H1 (cell line): ENCODE measurements around the gene AGPAT3. TPM values are rescaled to one million over a fixed set of nuclear protein-coding genes. Genes with fewer than 3 reads are reported as not detected.

Source experiments
- CTCF ChIA-PET: fragments of 300-600 bp; sonication (Branson Sonifier 250); formaldehyde crosslinking; loops from one replicate; lab custom pipeline; 2021; ENCODE audit not compliant: partially characterized antibody; lab: Charles Lee
- POLR2A ChIA-PET: fragments of 300-600 bp; sonication (Branson Sonifier 250); formaldehyde crosslinking; loops from one replicate; lab custom pipeline; 2021; ENCODE audit warnings: inconsistent platforms; ENCODE audit not compliant: partially characterized antibody; lab: Charles Lee
- DNase-seq, 2 experiments: peaks; one replicate each; pipeline versions ENCODE4 v3.0.0 to v3.0.0-alpha.2; 2010 to 2022; ENCODE audit warnings: low spot score in 2 of 2, low read depth in 1 of 2, mixed read lengths in 1 of 2
- FAIRE-seq: peaks from 2 replicates; lab custom pipeline; 2011; peaks lifted over from hg19 to GRCh38; lab: Jason Lieb, UNC
- H2AFZ ChIP-seq: 2 replicates; pipeline ENCODE4 v1.8.1; 2012; ENCODE audit warnings: low read length, inconsistent platforms
- H2AK5ac ChIP-seq: 2 replicates; pipeline ENCODE4 v1.6.1; 2013; ENCODE audit warnings: low read depth, low read length
- H2BK120ac ChIP-seq: replicated peaks from 2 replicates; pipeline ENCODE3; 2013; ENCODE audit warnings: low read depth, low read length, inconsistent platforms
- H2BK12ac ChIP-seq: 2 replicates; pipeline ENCODE4 v1.6.1; 2013; ENCODE audit warnings: low read depth, low read length
- H2BK15ac ChIP-seq: 2 replicates; pipeline ENCODE4 v1.6.1; 2013; ENCODE audit warnings: low read length
- H2BK20ac ChIP-seq: 2 replicates; pipeline ENCODE4 v1.6.1; 2013; ENCODE audit warnings: low read length
- H2BK5ac ChIP-seq: 2 replicates; pipeline ENCODE4 v1.6.1; 2013; ENCODE audit warnings: low read depth, low read length
- H3K14ac ChIP-seq: 2 replicates; pipeline ENCODE4 v1.6.1; 2013; ENCODE audit warnings: inconsistent platforms; ENCODE audit not compliant: insufficient read length
- H3K18ac ChIP-seq: 2 replicates; pipeline ENCODE4 v1.6.1; 2013; ENCODE audit warnings: low read length; ENCODE audit errors: extremely low read depth
- H3K23ac ChIP-seq: 2 replicates; pipeline ENCODE4 v1.6.1; 2013; ENCODE audit warnings: inconsistent platforms; ENCODE audit not compliant: insufficient read length
- H3K23me2 ChIP-seq: 2 replicates; pipeline ENCODE4 v1.6.1; 2013; ENCODE audit warnings: low read depth, low read length
- H3K27ac ChIP-seq: 2 replicates; pipeline ENCODE4 v1.6.1; 2011; ENCODE audit warnings: low read depth, low read length, inconsistent platforms
- H3K27me3 ChIP-seq, 4 experiments: replicated peaks in 1 of 4; 1 replicate in 1 of 4; 2 replicates in 3 of 4; pipeline versions ENCODE4 v1.6.1 to v1.8.1; 2011 to 2013; ENCODE audit warnings: low read length in 3 of 4, mild to moderate bottlenecking in 3 of 4, inconsistent platforms in 2 of 4, mixed read lengths in 2 of 4, moderate library complexity in 1 of 4; ENCODE audit not compliant: control insufficient read depth in 3 of 4, insufficient read depth in 3 of 4; ENCODE audit errors: extremely low read depth in 1 of 4
- H3K36me3 ChIP-seq, 4 experiments: 2 replicates each; pipeline versions ENCODE4 v1.6.1 to v1.8.1; 2011 to 2013; ENCODE audit warnings: mild to moderate bottlenecking in 4 of 4, low read length in 3 of 4, moderate library complexity in 2 of 4, control low read depth in 1 of 4, inconsistent platforms in 1 of 4; ENCODE audit not compliant: insufficient read depth in 4 of 4, control insufficient read depth in 2 of 4
- H3K4ac ChIP-seq: replicated peaks from 2 replicates; pipeline ENCODE3; 2013; ENCODE audit warnings: low read length, low read depth, mixed read lengths, inconsistent platforms; ENCODE audit not compliant: insufficient read length
- H3K4me1 ChIP-seq, 4 experiments: replicated peaks in 1 of 4; 1 replicate in 1 of 4; 2 replicates in 3 of 4; pipeline versions ENCODE4 v1.6.1 to v1.8.1; 2011 to 2013; ENCODE audit warnings: low read length in 3 of 4, inconsistent platforms in 2 of 4, mixed read lengths in 1 of 4; ENCODE audit not compliant: insufficient read depth in 4 of 4, control insufficient read depth in 3 of 4
- H3K4me2 ChIP-seq, 2 experiments: 2 replicates each; pipeline versions ENCODE4 v1.6.1 to v1.8.1; 2011 to 2013; ENCODE audit warnings: low read depth in 2 of 2, low read length in 2 of 2, control low read depth in 1 of 2, inconsistent platforms in 1 of 2, mild to moderate bottlenecking in 1 of 2; ENCODE audit not compliant: insufficient read depth in 1 of 2
- H3K4me3 ChIP-seq, 4 experiments: fragments of 200-600, 300-600 bp in 1 of 4; sonication (generic), shearing (Covaris generic), sonication (Bioruptor Twin) in 1 of 4; 2 replicates each; pipeline versions ENCODE4 v1.5.1 to v1.8.1; 2011 to 2016; ENCODE audit warnings: low read length in 4 of 4, low read depth in 3 of 4, control low read depth in 2 of 4, inconsistent platforms in 2 of 4, mild to moderate bottlenecking in 2 of 4, mixed read lengths in 1 of 4, moderate library complexity in 1 of 4; ENCODE audit not compliant: insufficient read depth in 2 of 4; ENCODE audit errors: extremely low read depth in 1 of 4
- H3K56ac ChIP-seq: replicated peaks from 2 replicates; pipeline ENCODE3; 2013; ENCODE audit warnings: low read depth, mild to moderate bottlenecking, mixed read lengths, low read length, inconsistent platforms; ENCODE audit not compliant: insufficient read length
- H3K79me1 ChIP-seq: 2 replicates; pipeline ENCODE4 v1.6.1; 2013; ENCODE audit warnings: low read depth, low read length, control low read depth
- H3K79me2 ChIP-seq, 2 experiments: 2 replicates each; pipeline versions ENCODE4 v1.6.1 to v1.8.1; 2012 to 2013; ENCODE audit warnings: low read length in 2 of 2, mild to moderate bottlenecking in 2 of 2, inconsistent platforms in 1 of 2; ENCODE audit not compliant: insufficient read depth in 2 of 2, control insufficient read depth in 1 of 2
- H3K9ac ChIP-seq, 4 experiments: replicated peaks in 1 of 4; 1 replicate in 1 of 4; 2 replicates in 3 of 4; pipeline versions ENCODE4 v1.6.1 to v1.8.1; 2011 to 2013; ENCODE audit warnings: low read depth in 3 of 4, low read length in 3 of 4, control low read depth in 2 of 4, mild to moderate bottlenecking in 2 of 4, moderate library complexity in 2 of 4, inconsistent platforms in 1 of 4; ENCODE audit errors: extremely low read depth in 1 of 4
- H3K9me3 ChIP-seq, 2 experiments: 2 replicates each; pipeline versions ENCODE4 v1.6.1 to v1.8.1; 2012 to 2013; ENCODE audit warnings: mild to moderate bottlenecking in 2 of 2, moderate library complexity in 2 of 2, control low read depth in 1 of 2, inconsistent platforms in 1 of 2, low read depth in 1 of 2, low read length in 1 of 2, mixed read lengths in 1 of 2; ENCODE audit not compliant: insufficient read depth in 2 of 2
- H4K20me1 ChIP-seq, 2 experiments: replicated peaks in 1 of 2; 2 replicates each; pipeline versions ENCODE3 to v1.8.1; 2011 to 2013; ENCODE audit warnings: inconsistent platforms in 2 of 2, low read length in 2 of 2, mild to moderate bottlenecking in 1 of 2; ENCODE audit not compliant: insufficient read depth in 2 of 2, control insufficient read depth in 1 of 2
- H4K5ac ChIP-seq: 2 replicates; pipeline ENCODE4 v1.6.1; 2013; ENCODE audit warnings: low read length, low read depth, mixed read lengths, inconsistent platforms; ENCODE audit not compliant: insufficient read length
- H4K8ac ChIP-seq: 2 replicates; pipeline ENCODE4 v1.8.0; 2013; ENCODE audit warnings: mild to moderate bottlenecking, moderate library complexity, low read length, inconsistent platforms; ENCODE audit not compliant: insufficient read depth; ENCODE audit errors: extremely low read depth
- H4K91ac ChIP-seq: replicated peaks from 2 replicates; pipeline ENCODE3; 2013; ENCODE audit warnings: low read length, mixed read lengths, inconsistent platforms; ENCODE audit not compliant: insufficient read length
- FOSL1 ChIP-seq: IDR thresholded peaks from 2 replicates; pipeline ENCODE4 v1.6.1; 2011; ENCODE audit warnings: mild to moderate bottlenecking, low read depth, low read length, moderate library complexity; ENCODE audit not compliant: insufficient read depth
- RNF2 ChIP-seq: fragments of 200-900, 300-1000 bp; sonication (generic); IDR thresholded peaks from 2 replicates; pipeline ENCODE4 v1.7.1; 2016; ENCODE audit warnings: borderline replicate concordance, low read depth, mild to moderate bottlenecking, antibody characterized with exemption, low read length; ENCODE audit not compliant: poor library complexity, severe bottlenecking; ENCODE audit errors: missing control alignments
- SAP30 ChIP-seq: fragments of 300-600 bp; sonication (generic); IDR thresholded peaks from 2 replicates; pipeline ENCODE4 v1.7.1; 2012; ENCODE audit warnings: low read length, moderate library complexity, mild to moderate bottlenecking, inconsistent platforms; ENCODE audit not compliant: insufficient read depth, insufficient replicate concordance
- SP1 ChIP-seq: IDR thresholded peaks from 2 replicates; pipeline ENCODE4 v1.6.1; 2011; ENCODE audit warnings: low read depth, low read length
- WGBS, 2 experiments: shearing (Covaris generic) in 1 of 2; methylation state at CpG; one replicate each; pipeline versions ENCODE4 v1.1.6 to v1.1.7; 2013 to 2015; ENCODE audit warnings: low lambda C conversion rate in 2 of 2, mixed read lengths in 2 of 2, inconsistent platforms in 1 of 2, low coverage in 1 of 2, missing lambda C conversion rate in 1 of 2; ENCODE audit not compliant: insufficient replicate concordance in 2 of 2, insufficient coverage in 1 of 2, insufficient read length in 1 of 2; ENCODE audit errors: extremely low coverage in 1 of 2, missing lambda C conversion rate in 1 of 2; 5-methylcytosine and 5-hydroxymethylcytosine counted together
- polyA plus RNA-seq, 7 experiments: library from polyadenylated mRNA; depleted of rRNA in 3 of 7; stranded (reverse) in 5 of 7; unstranded in 2 of 7; fragments of >200 nt in 5 of 7; fragments of 200-250 nt in 2 of 7; gene quantifications; 1 replicate in 5 of 7; 2 replicates in 1 of 7; 4 replicates in 1 of 7; pipeline versions ENCODE4 v1.2.1 to v1.2.3, GENCODE V29; 2011 to 2013; ENCODE audit warnings: missing spikeins in 2 of 7, mixed read lengths in 2 of 7
- total RNA-seq: library from RNA; stranded (reverse); fragmentation: NEBNext Ultra II Directional; extraction: Animal tissue kit (Norgen Biotek cat#: 25700); gene quantifications from 2 replicates; pipeline ENCODE4 v1.2.1, GENCODE V29; 2021
- TF ChIP-seq, protein P1 (sequence below): IDR thresholded peaks from 2 replicates; pipeline ENCODE4 v1.6.1; 2011; ENCODE audit warnings: low read length, improper control_type of control experiment

AGPAT3 gene
- total and polyA plus RNA-seq, 2 of the 8 experiments (the other 6 are each of a cell fraction or from before 2014, with no cell fraction given) = 5.8 to 7.3 TPM

GRCh38 chr21:43884861-43885417 is 19.9 kb downstream of the AGPAT3 start:
- Histone ChIP-seq H2AK5ac (no peak overlapping the region), H2AFZ (no peak overlapping the region), H4K20me1 (no peaks in the 10 kb centered on the region), H2BK12ac (peak overlapping the region; percentile 12; the same call in 1 of the 2 replicates), H4K8ac (peak overlapping the region; percentile 53; the same call in 1 of the 2 replicates), H3K4me1 (peaks cover 5 to 18% (median 10%) of the 10 kb centered on the region in 4 experiments), H4K91ac (no peak overlapping the region), H3K27me3 (no peaks in the 10 kb centered on the region), H2BK20ac (no peak overlapping the region), H3K14ac (no peak overlapping the region), H3K4me3 (no peak overlapping the region), H3K4me2 (no peak overlapping the region), H2BK120ac (no peak overlapping the region), H3K23me2 (no peaks in the 10 kb centered on the region; the same call in 1 of the 2 replicates), H3K79me2 (no peaks in the 10 kb centered on the region), H2BK15ac (0 out of 2 replicates have a peak overlapping the region, but pooled peaks have one; percentile 81), H2BK5ac (no peak overlapping the region), H3K27ac (no peak overlapping the region), H3K79me1 (no peaks in the 10 kb centered on the region), H3K9ac (no peak overlapping the region), H3K9me3 (no peaks in the 10 kb centered on the region), H3K56ac (no peak overlapping the region), H3K18ac (peak overlapping the region; percentile 95), H3K23ac (no peak overlapping the region), H3K36me3 (no peaks in the 10 kb centered on the region), H4K5ac (no peak overlapping the region), H3K4ac (peak overlapping the region; percentile 85)
- CTCF ChIA-PET = interaction anchor here (1.2 to 4.0 kb wide), 2 partner anchors 20 to 54 kb away, joined by 3 to 13 read pairs; no protein-coding TSS in a partner anchor
- TF ChIP-seq FOSL1 (no peak), SP1 (no peak), SAP30 (no peak), RNF2 (no peak)
- TF ChIP-seq, protein P1, sequence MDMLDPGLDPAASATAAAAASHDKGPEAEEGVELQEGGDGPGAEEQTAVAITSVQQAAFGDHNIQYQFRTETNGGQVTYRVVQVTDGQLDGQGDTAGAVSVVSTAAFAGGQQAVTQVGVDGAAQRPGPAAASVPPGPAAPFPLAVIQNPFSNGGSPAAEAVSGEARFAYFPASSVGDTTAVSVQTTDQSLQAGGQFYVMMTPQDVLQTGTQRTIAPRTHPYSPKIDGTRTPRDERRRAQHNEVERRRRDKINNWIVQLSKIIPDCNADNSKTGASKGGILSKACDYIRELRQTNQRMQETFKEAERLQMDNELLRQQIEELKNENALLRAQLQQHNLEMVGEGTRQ = no peak
- DNase-seq (no peak), FAIRE-seq (no peak)
- 92% methylated on average over 16 of the region's 16 CpGs; no CpG with 5 or more reads in 1 of the 2 experiments for WGBS, 2 experiments
- POLR2A ChIA-PET = no interaction called here
